HG02970 (cell line): ENCODE results near the gene KRTAP8-1.

Experiments
- ATAC-seq: cut with Tn5 transposase; IDR thresholded peaks from one replicate; pipeline ENCODE4 v1.9.1; 2021; ENCODE audit warnings: mild to moderate bottlenecking, moderate library complexity, moderate number of reproducible peaks; ENCODE audit not compliant: unreplicated experiment, low FRiP score

The KRTAP8-1 gene

GRCh38 chr21:30813174-30813573 lies at the start of gene KRTAP8-1:
Gene KRTAP8-1 (minus strand): TSS chr21:30813274. CDS start chr21:30813220, 54 bp downstream.
- ATAC-seq, result no peak

- ATAC-seq, result no peak
Measured at GRCh38 chr21:30847627-30848500, 34.8 kb upstream of the KRTAP8-1 start.

GRCh38 chr21:30842990-30843389 lies 29.9 kb upstream of the KRTAP8-1 start:
- ATAC-seq, result no peak

- ATAC-seq, result no peak
Measured at GRCh38 chr21:30839304-30839703, 26.2 kb upstream of the KRTAP8-1 start.

GRCh38 chr21:30838536-30838935 lies 25.5 kb upstream of the KRTAP8-1 start:
- ATAC-seq, result no peak

GRCh38 chr21:30831194-30831765 lies 18.2 kb upstream of the KRTAP8-1 start:
- ATAC-seq, result no peak

GRCh38 chr21:30829659-30830058 lies 16.6 kb upstream of the KRTAP8-1 start, which contains the start of gene KRTAP7-1:
Gene KRTAP7-1 (minus strand): TSS chr21:30829759. CDS start chr21:30829698, 61 bp downstream.
- ATAC-seq, result no peak

GRCh38 chr21:30818837-30819610 lies 6.0 kb upstream of the KRTAP8-1 start:
- no peak for ATAC-seq

- no peak for ATAC-seq
Measured at GRCh38 chr21:30800605-30801004, 12.5 kb downstream of the KRTAP8-1 start.

GRCh38 chr21:30793581-30794314 lies 19.3 kb downstream of the KRTAP8-1 start:
- no peak for ATAC-seq

GRCh38 chr21:30779249-30779648 lies 33.8 kb downstream of the KRTAP8-1 start:
- no peak for ATAC-seq

GRCh38 chr21:30769724-30770431 lies 43.2 kb downstream of the KRTAP8-1 start:
- ATAC-seq, result no peak
